AG09309 (cell line): ENCODE results near the gene TBC1D17.

ENCODE experiments used
- DNase-seq: peaks from one replicate; pipeline ENCODE4 v3.0.0-alpha.2; 2010; ENCODE audit warnings: low read depth
- H3K4me3 ChIP-seq: 2 replicates; pipeline ENCODE4 v1.5.1; 2011; ENCODE audit warnings: mild to moderate bottlenecking, low read depth, low read length, moderate library complexity; ENCODE audit not compliant: control insufficient read depth
- TF ChIP-seq, protein P1 (sequence below): IDR thresholded peaks from 2 replicates; pipeline ENCODE4 v1.5.1; 2011; ENCODE audit warnings: mild to moderate bottlenecking, low read depth, low read length, inconsistent platforms; ENCODE audit not compliant: insufficient read depth, control insufficient read depth; ENCODE audit errors: missing control alignments

The TBC1D17 gene

DNA sequence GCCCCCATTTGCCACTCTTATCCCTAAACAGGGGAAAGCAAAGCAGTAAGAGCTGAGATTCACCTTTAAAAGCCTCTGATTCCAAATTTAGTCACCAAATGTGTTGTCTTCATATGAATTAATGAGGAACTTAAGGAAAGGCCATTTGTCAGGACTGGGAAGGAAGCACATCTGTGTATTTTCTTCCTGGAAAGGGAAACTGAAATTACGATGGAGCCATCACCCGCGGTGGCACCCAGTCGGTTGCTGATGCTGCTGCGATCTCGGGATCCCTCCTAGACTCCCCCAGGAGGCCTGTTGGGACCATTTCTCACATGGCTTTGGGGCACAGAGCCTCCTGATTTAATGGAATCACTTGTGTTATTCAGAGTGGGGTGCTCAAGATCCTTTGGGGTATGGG, 26.6 kb downstream of the TBC1D17 start:
- no peak overlapping the region for H3K4me3 ChIP-seq
- TF ChIP-seq, protein P1, sequence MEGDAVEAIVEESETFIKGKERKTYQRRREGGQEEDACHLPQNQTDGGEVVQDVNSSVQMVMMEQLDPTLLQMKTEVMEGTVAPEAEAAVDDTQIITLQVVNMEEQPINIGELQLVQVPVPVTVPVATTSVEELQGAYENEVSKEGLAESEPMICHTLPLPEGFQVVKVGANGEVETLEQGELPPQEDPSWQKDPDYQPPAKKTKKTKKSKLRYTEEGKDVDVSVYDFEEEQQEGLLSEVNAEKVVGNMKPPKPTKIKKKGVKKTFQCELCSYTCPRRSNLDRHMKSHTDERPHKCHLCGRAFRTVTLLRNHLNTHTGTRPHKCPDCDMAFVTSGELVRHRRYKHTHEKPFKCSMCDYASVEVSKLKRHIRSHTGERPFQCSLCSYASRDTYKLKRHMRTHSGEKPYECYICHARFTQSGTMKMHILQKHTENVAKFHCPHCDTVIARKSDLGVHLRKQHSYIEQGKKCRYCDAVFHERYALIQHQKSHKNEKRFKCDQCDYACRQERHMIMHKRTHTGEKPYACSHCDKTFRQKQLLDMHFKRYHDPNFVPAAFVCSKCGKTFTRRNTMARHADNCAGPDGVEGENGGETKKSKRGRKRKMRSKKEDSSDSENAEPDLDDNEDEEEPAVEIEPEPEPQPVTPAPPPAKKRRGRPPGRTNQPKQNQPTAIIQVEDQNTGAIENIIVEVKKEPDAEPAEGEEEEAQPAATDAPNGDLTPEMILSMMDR: no peak
- no peak for DNase-seq

DNA sequence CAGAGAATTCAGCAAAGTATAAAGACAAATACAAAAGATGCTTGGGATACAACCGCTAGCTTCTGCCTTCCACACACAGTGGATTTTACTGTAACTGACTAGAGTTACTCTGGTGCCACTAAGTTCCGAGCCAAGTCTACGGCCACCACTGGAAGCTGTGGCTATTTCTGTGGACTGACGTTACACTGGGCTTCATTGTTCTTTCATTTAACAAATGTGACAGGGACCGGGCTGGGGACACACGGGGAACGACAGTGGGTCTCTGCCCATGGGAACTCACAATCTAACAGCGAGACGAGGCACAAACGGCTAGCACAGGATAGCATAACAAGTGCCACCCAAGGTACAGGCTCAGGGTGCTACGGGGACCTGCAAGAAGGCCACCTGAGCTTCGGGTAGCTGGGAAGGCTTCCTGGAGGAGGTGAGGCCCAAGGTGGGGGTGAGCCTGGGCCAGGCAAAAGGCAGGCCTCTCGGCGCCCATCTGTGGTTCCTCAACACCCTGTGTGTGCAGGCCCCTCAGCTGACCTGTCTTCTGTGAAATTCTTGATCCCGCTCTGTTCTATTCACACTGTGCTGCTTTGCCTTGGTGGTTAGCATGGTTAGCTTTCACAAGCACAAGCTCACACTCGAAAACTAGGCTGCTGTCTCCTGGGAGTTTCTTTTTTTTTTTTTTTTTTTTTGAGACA, 29.5 kb downstream of the TBC1D17 start:
- H3K4me3 ChIP-seq: no peak overlapping the region
- no peak for DNase-seq
- TF ChIP-seq, protein P1: no peak

DNA sequence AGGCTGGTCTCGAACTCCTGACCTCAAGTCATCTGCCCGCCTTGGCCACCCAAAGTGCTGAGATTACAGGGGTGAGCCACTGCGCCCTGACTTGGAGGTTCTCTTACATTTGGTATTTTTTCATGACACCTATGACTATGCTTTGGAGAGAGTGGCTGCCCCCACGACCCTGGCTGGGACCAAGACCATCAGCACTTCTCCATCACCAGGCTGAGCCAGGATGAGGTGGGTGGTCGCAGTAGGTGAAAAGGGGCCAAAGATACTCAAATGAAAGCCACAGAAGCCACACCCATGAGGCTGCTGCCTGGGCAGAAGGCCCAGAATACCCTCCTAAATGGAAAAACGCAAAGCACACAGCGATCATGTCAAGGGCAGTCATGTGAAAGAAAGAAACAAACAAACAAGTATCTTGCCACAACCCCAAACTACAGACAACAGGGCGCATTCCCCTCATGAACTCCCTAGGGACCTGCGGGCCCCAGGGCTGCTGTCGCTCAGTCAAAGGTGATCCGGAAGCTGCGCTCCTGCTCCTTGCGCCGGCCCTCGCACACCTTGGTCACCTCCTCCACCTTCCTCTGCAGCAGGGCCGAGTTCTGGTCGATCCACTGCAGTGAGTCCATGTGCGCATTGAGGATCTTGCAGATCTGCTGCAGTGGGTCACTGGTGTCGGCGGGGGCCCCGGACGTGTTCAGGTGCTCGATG, 30.4 kb downstream of the TBC1D17 start:
- no peak for DNase-seq
- TF ChIP-seq, protein P1: no peak
- no peak overlapping the region for H3K4me3 ChIP-seq

DNA sequence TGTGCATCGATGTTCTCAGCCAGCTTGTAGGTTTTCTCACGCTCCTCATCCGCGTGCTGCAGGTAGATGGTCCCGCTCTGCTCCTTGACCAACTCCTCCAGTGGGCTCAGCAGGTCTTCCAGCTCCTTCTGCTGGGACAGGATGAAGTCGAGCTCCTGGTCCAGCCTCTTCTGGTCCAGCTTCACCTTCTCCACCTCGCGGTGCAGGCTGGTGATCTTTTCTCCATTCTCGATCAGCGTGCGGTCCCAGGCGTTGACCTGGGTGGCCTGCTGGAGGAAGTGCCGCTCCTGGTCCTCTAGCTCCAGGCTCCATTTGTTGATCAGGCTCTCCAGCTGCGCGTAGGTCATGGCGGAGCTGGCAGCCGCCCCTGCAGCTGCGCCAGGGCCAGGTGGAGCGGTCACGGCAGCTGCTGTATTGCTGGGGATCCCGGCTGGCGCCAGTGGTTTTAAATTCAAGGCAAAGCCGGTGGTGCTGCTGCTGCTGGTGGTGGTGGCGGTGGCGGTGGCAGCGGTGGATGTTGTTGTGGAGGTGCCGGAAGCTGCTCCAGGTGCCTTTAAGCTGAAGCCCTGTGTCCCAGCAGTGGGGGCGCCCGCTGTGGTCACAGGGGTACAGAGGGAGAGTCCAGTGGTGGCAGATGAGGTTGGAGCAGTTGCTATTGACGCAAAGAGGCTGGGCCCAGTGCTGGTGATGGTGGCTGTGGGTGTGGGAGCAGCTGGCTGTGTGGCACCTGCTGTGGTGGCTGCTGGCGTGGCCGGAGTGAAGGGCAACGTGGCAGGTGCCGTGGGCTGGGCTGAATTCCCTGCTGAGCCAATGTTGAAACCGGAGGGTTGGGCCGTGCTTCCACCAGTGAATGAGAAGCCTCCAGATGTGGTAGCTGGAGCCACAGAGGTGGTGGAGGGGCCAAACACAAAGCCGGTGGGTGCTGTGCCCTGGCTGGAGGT, 31.2 kb downstream of the TBC1D17 start:
- TF ChIP-seq, protein P1: no peak
- H3K4me3 ChIP-seq: no peak overlapping the region
- DNase-seq: no peak

DNA sequence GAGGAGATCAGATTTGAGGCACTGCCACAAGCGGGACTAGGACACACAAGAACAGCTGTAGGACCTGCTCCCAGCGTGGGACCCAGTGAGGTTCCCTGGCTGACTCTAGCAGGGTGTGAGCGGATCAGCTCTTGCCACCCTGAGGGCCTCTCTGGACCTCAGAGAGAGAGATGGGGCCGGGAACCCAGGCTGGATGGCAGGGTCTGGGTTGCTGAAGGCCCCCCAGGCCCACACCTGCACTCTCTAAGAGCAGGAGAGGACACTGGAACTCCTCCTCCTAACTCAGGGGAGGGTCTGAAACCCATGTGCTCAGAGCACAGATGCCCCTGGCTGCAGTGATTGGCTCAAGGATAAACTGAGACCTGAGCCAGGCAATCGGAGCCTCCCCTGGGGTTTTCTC, 32.7 kb downstream of the TBC1D17 start:
- no peak overlapping the region for H3K4me3 ChIP-seq
- no peak for DNase-seq
- TF ChIP-seq, protein P1: no peak

DNA sequence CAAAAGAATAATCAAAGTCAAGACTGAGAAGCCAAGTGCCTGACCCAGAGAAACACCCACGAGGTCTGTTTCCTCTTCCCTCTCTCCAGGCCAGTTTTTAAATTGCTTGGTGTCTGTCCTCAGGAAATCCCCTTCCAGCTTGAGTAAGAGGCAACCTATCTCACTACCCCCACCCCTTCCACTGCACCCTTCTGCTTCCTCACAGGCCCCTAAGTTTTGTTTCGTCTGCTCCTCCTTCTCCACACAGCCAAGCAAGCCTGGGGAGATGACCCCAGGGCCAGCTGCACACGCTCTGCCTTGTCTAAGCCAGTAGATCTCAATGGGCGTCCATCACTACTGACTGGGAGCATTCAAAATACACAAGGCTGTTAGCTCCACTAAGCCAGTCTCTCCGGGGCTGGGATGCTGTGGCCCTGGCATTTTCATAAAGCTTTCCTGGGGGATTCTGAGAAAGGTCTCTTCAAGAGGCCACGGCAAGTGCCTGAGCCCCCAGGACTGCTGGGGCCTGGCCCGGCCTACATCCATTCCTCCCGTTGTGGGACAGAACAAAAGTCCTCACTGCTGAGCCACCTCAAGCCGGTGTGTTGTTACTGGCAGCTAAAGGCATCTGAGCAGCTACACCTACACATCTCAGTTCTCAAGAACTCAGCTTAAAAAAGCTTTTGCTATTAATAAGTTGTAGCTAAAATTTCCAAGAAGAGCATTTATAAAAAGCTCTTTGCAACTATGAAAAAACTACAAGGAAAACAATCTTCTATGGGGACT, 34.1 kb downstream of the TBC1D17 start:
- H3K4me3 ChIP-seq: no peak overlapping the region
- no peak for DNase-seq

More for the DNA sequence above, 34.1 kb downstream of the TBC1D17 start:
- TF ChIP-seq, protein P1: no peak
